HCT116 (cell line): Measurements from ENCODE around the gene SHISAL1. TPM values are rescaled to one million over a fixed set of nuclear protein-coding genes. Genes with fewer than 3 reads are reported as not detected.

Experiments
- ATAC-seq: fragments of 200-7000 bp; cut with Tn5 transposase; 2 replicates; pipeline ENCODE4 v1.9.1; 2020; ENCODE audit warnings: mild to moderate bottlenecking, moderate library complexity
- BruUV-seq: library from RNA; stranded (reverse); fragments of 400-500 nt; replicated peaks from 2 replicates; lab custom pipeline; 2021; lab: Mats Ljungman, UMichigan
- CTCF ChIA-PET: fragments of 300-600 bp; sonication (Branson Sonifier 250); formaldehyde crosslinking; loops from one replicate; lab custom pipeline; 2021; ENCODE audit warnings: antibody characterized with exemption; lab: Charles Lee
- POLR2A ChIA-PET: fragments of 300-600, 350-600 bp; sonication (Branson Sonifier 250); formaldehyde crosslinking; loops from one replicate; lab custom pipeline; 2021; ENCODE audit warnings: antibody characterized with exemption; lab: Charles Lee
- RAD21 ChIA-PET, 2 experiments: fragments of 300-600 bp; sonication (Branson Sonifier 250); formaldehyde crosslinking; loops; one replicate each; lab custom pipeline; 2023; ENCODE audit warnings: low total read pairs in 2 of 2; ENCODE audit not compliant: uncharacterized antibody in 2 of 2, unreplicated experiment in 2 of 2, low non-redundant PET in 1 of 2; lab: Charles Lee
- DNase-seq: peaks from one replicate; pipeline ENCODE4 v3.0.0-alpha.2; 2010; ENCODE audit warnings: low read depth, low spot score
- H2AFZ ChIP-seq: fragments of 200-600 bp; shearing (Covaris generic), sonication (generic); 2 replicates; pipeline ENCODE4 v1.6.1; 2017; ENCODE audit warnings: low read depth, mixed run types, mixed read lengths, antibody characterized with exemption, low read length; ENCODE audit not compliant: poor library complexity, severe bottlenecking
- H3K27ac ChIP-seq: 2 replicates; pipeline ENCODE4 v1.5.1; 2012; ENCODE audit warnings: low read depth, low read length
- H3K27me3 ChIP-seq: fragments of 200-600 bp; sonication (generic); 2 replicates; pipeline ENCODE4 v1.6.1; 2016; ENCODE audit warnings: mixed run types, low read length, mixed read lengths; ENCODE audit not compliant: insufficient read depth
- H3K36me3 ChIP-seq, 2 experiments: fragments of 200-500 bp in 1 of 2; fragments of 200-600 bp in 1 of 2; sonication (Bioruptor generic) in 1 of 2; sonication (generic) in 1 of 2; 2 replicates each; pipeline versions ENCODE4 v1.5.1 to v1.6.1; 2014 to 2016; ENCODE audit warnings: low read length in 2 of 2, inconsistent platforms in 1 of 2, mixed read lengths in 1 of 2, mixed run types in 1 of 2; ENCODE audit not compliant: insufficient read depth in 2 of 2, control insufficient read depth in 1 of 2
- H3K4me1 ChIP-seq, 2 experiments: fragments of 200-600 bp in 1 of 2; sonication (generic) in 1 of 2; 2 replicates each; pipeline versions ENCODE4 v1.5.1 to v1.6.1; 2012 to 2017; ENCODE audit warnings: low read length in 2 of 2, inconsistent platforms in 1 of 2, mild to moderate bottlenecking in 1 of 2, mixed read lengths in 1 of 2, mixed run types in 1 of 2, moderate library complexity in 1 of 2; ENCODE audit not compliant: insufficient read depth in 2 of 2, control insufficient read depth in 1 of 2
- H3K4me2 ChIP-seq: fragments of 200-600 bp; sonication (generic); 2 replicates; pipeline ENCODE4 v1.6.1; 2017; ENCODE audit warnings: mixed run types, low read length, mixed read lengths
- H3K4me3 ChIP-seq, 2 experiments: fragments of 200-600 bp in 1 of 2; sonication (generic) in 1 of 2; replicated peaks in 1 of 2; 2 replicates each; pipeline ENCODE4 v1.5.1; 2011 to 2016; ENCODE audit warnings: low read length in 2 of 2, control low read depth in 1 of 2, low read depth in 1 of 2, mild to moderate bottlenecking in 1 of 2, mixed read lengths in 1 of 2, mixed run types in 1 of 2
- H3K79me2 ChIP-seq: fragments of 200-600 bp; sonication (generic); 2 replicates; pipeline ENCODE4 v1.6.1; 2017; ENCODE audit warnings: mild to moderate bottlenecking, mixed run types, low read length, moderate library complexity, mixed read lengths; ENCODE audit not compliant: insufficient read depth
- H3K9ac ChIP-seq: fragments of 200-600 bp; sonication (generic); 2 replicates; pipeline ENCODE4 v1.6.1; 2016; ENCODE audit warnings: low read length, mixed read lengths
- H3K9me2 ChIP-seq: fragments of 200-600 bp; sonication (generic), shearing (Covaris generic); 2 replicates; pipeline ENCODE4 v1.6.1; 2017; ENCODE audit warnings: mixed run types, mild to moderate bottlenecking, moderate library complexity; ENCODE audit not compliant: insufficient read depth
- H3K9me3 ChIP-seq, 2 experiments: fragments of 200-500 bp in 1 of 2; fragments of 200-600 bp in 1 of 2; sonication (Bioruptor generic) in 1 of 2; sonication (generic) in 1 of 2; 2 replicates each; pipeline ENCODE4 v1.6.1; 2014 to 2017; ENCODE audit warnings: low read length in 2 of 2, mixed read lengths in 2 of 2, inconsistent platforms in 1 of 2, low read depth in 1 of 2, mild to moderate bottlenecking in 1 of 2, mixed run types in 1 of 2, moderate library complexity in 1 of 2; ENCODE audit not compliant: control insufficient read depth in 1 of 2, insufficient read depth in 1 of 2
- H4K20me1 ChIP-seq: fragments of 200-600 bp; sonication (generic), shearing (Covaris generic); 2 replicates; pipeline ENCODE4 v1.6.1; 2017; ENCODE audit warnings: mixed run types, mild to moderate bottlenecking, moderate library complexity; ENCODE audit not compliant: insufficient read depth
- ATF3 ChIP-seq: IDR thresholded peaks from 2 replicates; pipeline ENCODE4 v1.6.1; 2012
- CBX3 ChIP-seq: IDR thresholded peaks from 2 replicates; pipeline ENCODE4 v1.6.1; 2012; ENCODE audit warnings: low read depth
- ELF1 ChIP-seq: IDR thresholded peaks from 2 replicates; pipeline ENCODE4 v1.6.1; 2012; ENCODE audit warnings: low read depth, borderline replicate concordance
- JUND ChIP-seq: IDR thresholded peaks from 2 replicates; pipeline ENCODE4 v1.6.1; 2012
- POLR2AphosphoS5 ChIP-seq: IDR thresholded peaks from 2 replicates; pipeline ENCODE4 v1.6.1; 2011; ENCODE audit warnings: mild to moderate bottlenecking, low read depth, low read length, moderate library complexity
- SIN3A ChIP-seq: IDR thresholded peaks from 2 replicates; pipeline ENCODE4 v1.6.1; 2012; ENCODE audit warnings: low read depth
- SP1 ChIP-seq: IDR thresholded peaks from 2 replicates; pipeline ENCODE4 v1.6.1; 2012; ENCODE audit warnings: low read depth
- TCF7L2 ChIP-seq: IDR thresholded peaks from 2 replicates; pipeline ENCODE4 v1.7.0; 2011; ENCODE audit warnings: borderline replicate concordance, inconsistent platforms; ENCODE audit not compliant: insufficient read depth, insufficient read length; ENCODE audit errors: extremely low read depth
- YY1 ChIP-seq: IDR thresholded peaks from 2 replicates; pipeline ENCODE4 v1.6.1; 2011; ENCODE audit warnings: low read length, low read depth, moderate library complexity, mild to moderate bottlenecking; ENCODE audit not compliant: insufficient replicate concordance; ENCODE audit errors: extremely low read depth
- ZNF274 ChIP-seq: fragments of 200-500 bp; sonication (Bioruptor generic); IDR thresholded peaks from 2 replicates; pipeline ENCODE4 v1.6.1; 2014; ENCODE audit warnings: mild to moderate bottlenecking, low read depth, low read length, inconsistent platforms
- intact Hi-C: fragments of 100-400 bp; cut with micrococcal nuclease; formaldehyde crosslinking; loops from 2 replicates; pipeline ENCODE4 v1.10.0; 2022
- total RNA-seq: library from RNA; stranded (reverse); gene quantifications from one replicate; pipeline ENCODE4 v1.2.1, GENCODE V29; 2021; ENCODE audit not compliant: unreplicated experiment
- TF ChIP-seq, protein P1 (sequence below): IDR thresholded peaks from 2 replicates; pipeline ENCODE4 v1.6.1; 2012; ENCODE audit warnings: low read depth

SHISAL1 gene
- total RNA-seq, 1 experiment from 2014 or later = not detected

- TF ChIP-seq, protein P1, sequence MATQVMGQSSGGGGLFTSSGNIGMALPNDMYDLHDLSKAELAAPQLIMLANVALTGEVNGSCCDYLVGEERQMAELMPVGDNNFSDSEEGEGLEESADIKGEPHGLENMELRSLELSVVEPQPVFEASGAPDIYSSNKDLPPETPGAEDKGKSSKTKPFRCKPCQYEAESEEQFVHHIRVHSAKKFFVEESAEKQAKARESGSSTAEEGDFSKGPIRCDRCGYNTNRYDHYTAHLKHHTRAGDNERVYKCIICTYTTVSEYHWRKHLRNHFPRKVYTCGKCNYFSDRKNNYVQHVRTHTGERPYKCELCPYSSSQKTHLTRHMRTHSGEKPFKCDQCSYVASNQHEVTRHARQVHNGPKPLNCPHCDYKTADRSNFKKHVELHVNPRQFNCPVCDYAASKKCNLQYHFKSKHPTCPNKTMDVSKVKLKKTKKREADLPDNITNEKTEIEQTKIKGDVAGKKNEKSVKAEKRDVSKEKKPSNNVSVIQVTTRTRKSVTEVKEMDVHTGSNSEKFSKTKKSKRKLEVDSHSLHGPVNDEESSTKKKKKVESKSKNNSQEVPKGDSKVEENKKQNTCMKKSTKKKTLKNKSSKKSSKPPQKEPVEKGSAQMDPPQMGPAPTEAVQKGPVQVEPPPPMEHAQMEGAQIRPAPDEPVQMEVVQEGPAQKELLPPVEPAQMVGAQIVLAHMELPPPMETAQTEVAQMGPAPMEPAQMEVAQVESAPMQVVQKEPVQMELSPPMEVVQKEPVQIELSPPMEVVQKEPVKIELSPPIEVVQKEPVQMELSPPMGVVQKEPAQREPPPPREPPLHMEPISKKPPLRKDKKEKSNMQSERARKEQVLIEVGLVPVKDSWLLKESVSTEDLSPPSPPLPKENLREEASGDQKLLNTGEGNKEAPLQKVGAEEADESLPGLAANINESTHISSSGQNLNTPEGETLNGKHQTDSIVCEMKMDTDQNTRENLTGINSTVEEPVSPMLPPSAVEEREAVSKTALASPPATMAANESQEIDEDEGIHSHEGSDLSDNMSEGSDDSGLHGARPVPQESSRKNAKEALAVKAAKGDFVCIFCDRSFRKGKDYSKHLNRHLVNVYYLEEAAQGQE = no peak
- TF ChIP-seq POLR2AphosphoS5 = no peak
- TF ChIP-seq, all 23 proteins: peak for 0
Measured at GRCh38 chr22:44288913-44289312, 23.8 kb downstream of the SHISAL1 start (continued).

DNA sequence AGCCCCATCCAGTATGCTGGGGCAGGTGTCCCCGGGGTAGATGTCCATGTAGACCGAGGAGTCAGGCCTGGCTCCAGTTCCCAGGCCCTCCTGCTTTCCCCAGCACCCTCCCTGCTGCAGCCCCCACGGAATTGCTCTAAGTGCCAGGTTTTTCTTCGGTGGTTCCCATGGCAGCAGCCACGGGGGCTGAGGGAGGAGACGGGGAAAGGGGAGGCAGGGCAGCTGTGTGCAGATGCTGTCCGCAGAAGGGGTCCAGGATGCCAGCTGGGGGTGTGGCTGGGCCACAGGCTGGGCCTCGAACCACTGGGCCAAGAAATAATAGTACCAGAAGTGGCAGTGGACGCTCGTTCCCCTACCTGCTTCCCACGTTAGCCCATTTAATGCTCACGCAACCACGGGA is 25.0 kb downstream of the SHISAL1 start:
- Histone ChIP-seq H3K27me3 (peaks cover 12% of the 10 kb centered on the region; the same call in 1 of the 2 replicates), H3K79me2 (no peaks in the 10 kb centered on the region), H3K4me3 (no peak overlapping the region), H3K4me2 (no peak overlapping the region), H3K27ac (no peak overlapping the region), H2AFZ (no peak overlapping the region), H4K20me1 (no peaks in the 10 kb centered on the region), H3K9me2 (no peaks in the 10 kb centered on the region), H3K9me3 (no peaks in the 10 kb centered on the region), H3K36me3 (no peaks in the 10 kb centered on the region), H3K4me1 (peaks cover 0 to 3% of the 10 kb centered on the region in 2 experiments; a peak in 2 of 4 replicates), H3K9ac (no peak overlapping the region)
- no TSS peak for BruUV-seq
- no peak for DNase-seq
- ChIA-PET POLR2A (no interaction called here), CTCF (no interaction called here), RAD21 (no interaction called here)
- ATAC-seq = no peak
- intact Hi-C loops = no loop called here
- no peak for TF ChIP-seq YY1
- TF ChIP-seq SP1 = no peak
- TF ChIP-seq CBX3 = no peak
- no peak for TF ChIP-seq ZNF274
- no peak for TF ChIP-seq SIN3A
- no peak for TF ChIP-seq ATF3
- no peak for TF ChIP-seq JUND
- no peak for TF ChIP-seq TCF7L2
- no peak for TF ChIP-seq ELF1
